ENCODE data around the gene KRTCAP3. TPM values are rescaled to one million over a fixed set of nuclear protein-coding genes. Genes with fewer than 3 reads are reported as not detected.

Gene KRTCAP3
- total and polyA plus RNA-seq, 3 experiments from 2014 or later, result 0.71 to 5.4 (median 4.0) TPM

DNA sequence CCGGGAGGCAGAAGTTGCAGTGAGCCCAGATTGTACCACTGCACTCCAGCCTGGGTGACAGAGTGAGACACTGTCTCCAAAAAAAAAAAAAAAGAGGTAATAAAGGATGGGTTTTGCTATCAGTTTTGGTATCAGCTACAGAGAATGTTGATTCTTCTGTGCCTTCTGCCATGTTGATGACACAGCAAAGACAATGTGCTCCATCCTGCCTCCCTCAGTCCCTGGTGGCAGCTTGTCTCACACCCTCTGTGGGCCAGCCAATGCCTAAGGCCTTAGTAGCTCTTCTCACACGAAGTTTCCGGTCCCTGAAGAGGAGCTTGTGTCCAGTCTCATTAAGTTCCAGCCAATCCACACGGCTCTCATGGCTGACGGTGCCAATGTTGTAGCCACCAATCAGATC, 29.8 kb downstream of the KRTCAP3 start:
- no peaks in the 10 kb centered on the region for H3K9me3 ChIP-seq (ENCODE audit: low read length)
- no peaks in the 10 kb centered on the region for H3K4me1 Mint-ChIP-seq
- peak overlapping the region in 1 of 8 donors; percentile 31 for H3K27ac Mint-ChIP-seq
- H3K27me3 Mint-ChIP-seq, result no peaks in the 10 kb centered on the region
- H3K36me3 Mint-ChIP-seq, result peaks cover 4 to 42% (median 19%) of the 10 kb centered on the region in 3 donors
- DNase-seq, result no peak
- H3K27ac ChIP-seq (ENCODE audit: low read depth, low read length), result no peak overlapping the region
- H3K9me3 Mint-ChIP-seq, result no peaks in the 10 kb centered on the region
- H3K27me3 ChIP-seq (ENCODE audit: insufficient read depth, low read length, poor library complexity, severe bottlenecking), result no peaks in the 10 kb centered on the region
- no peak overlapping the region for H3K4me3 Mint-ChIP-seq
- H3K36me3 ChIP-seq (ENCODE audit: insufficient read depth, low read length), result peaks cover 8% of the 10 kb centered on the region
- no peaks in the 10 kb centered on the region for H3K4me1 ChIP-seq (ENCODE audit: insufficient read depth, low read length)
- CTCF ChIA-PET, result no interaction called here
- no peak overlapping the region for H3K4me3 ChIP-seq (ENCODE audit: low read length)
- POLR2A ChIA-PET, result interaction anchor here (0.7 kb wide), 1 partner anchor 12 kb away, joined by 4 read pairs; no protein-coding TSS in a partner anchor

DNA sequence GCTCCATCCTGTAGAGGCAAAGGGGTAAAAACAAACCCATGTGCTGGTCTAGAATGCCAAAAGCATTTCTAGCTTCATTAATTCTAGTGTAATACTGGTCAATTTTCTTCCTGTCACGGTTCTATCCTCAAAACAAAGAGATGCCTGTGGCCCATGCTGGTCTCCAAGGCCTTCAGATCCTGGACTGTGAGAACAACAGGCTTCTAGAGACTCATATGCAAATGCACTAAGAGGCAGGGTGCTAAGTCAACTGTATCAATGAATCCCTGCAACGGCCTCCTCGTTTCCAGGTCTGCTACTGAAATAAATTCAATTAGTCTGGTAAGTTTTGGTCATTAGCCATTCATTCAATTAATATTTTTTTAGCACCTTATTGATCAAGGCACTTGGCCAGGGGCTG, 43.3 kb downstream of the KRTCAP3 start:
- Mint-ChIP-seq H3K4me1 (peaks cover 13 to 18% (median 15%) of the 10 kb centered on the region in 3 donors), H3K36me3 (peaks cover 0 to 35% (median 10%) of the 10 kb centered on the region in 3 donors), H3K4me3 (no peak overlapping the region), H3K9me3 (no peaks in the 10 kb centered on the region), H3K27me3 (no peaks in the 10 kb centered on the region), H3K27ac (peak overlapping the region in 4 of 8 donors; percentile 44 to 89 (median 82))
- DNase-seq, result no peak
- Histone ChIP-seq H3K27me3 (ENCODE audit: insufficient read depth, low read length, poor library complexity, severe bottlenecking) (no peaks in the 10 kb centered on the region), H3K9me3 (ENCODE audit: low read length) (no peaks in the 10 kb centered on the region), H3K4me1 (ENCODE audit: insufficient read depth, low read length) (peaks cover 9% of the 10 kb centered on the region), H3K36me3 (ENCODE audit: insufficient read depth, low read length) (no peaks in the 10 kb centered on the region), H3K27ac (ENCODE audit: low read depth, low read length) (no peak overlapping the region), H3K4me3 (ENCODE audit: low read length) (no peak overlapping the region)
- ChIA-PET POLR2A (no interaction called here), CTCF (no interaction called here)

DNA sequence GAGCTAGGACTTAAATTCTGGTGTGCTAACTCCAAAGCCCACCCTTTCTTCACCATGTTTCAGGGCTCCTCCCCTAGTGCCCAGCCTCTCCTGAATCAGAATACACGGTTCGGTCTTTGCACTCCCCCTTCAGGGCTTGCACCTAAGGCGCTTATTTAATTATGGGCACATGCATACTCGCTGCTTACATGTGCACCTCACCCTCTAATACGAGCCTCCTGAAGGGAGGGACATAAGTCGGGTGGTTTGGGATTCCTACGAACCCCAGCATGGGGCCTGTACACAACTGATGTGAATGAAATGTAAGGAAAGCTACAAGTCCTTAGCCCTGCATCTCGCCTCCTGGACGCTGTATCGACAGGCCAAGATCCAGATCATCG, 46.9 kb downstream of the KRTCAP3 start:
- Mint-ChIP-seq H3K27me3 (peaks cover 9 to 13% of the 10 kb centered on the region in 2 donors), H3K4me3 (peak overlapping the region; percentile 72 to 92 (median 88)), H3K4me1 (peaks cover 13 to 28% (median 15%) of the 10 kb centered on the region in 3 donors), H3K9me3 (no peaks in the 10 kb centered on the region), H3K36me3 (peaks cover 0 to 10% (median 3%) of the 10 kb centered on the region in 3 donors), H3K27ac (peak overlapping the region; percentile 92 to 100 (median 99))
- Histone ChIP-seq H3K36me3 (ENCODE audit: insufficient read depth, low read length) (no peaks in the 10 kb centered on the region), H3K27me3 (ENCODE audit: insufficient read depth, low read length, poor library complexity, severe bottlenecking) (peaks cover 4% of the 10 kb centered on the region), H3K4me1 (ENCODE audit: insufficient read depth, low read length) (peaks cover 9% of the 10 kb centered on the region), H3K27ac (ENCODE audit: low read depth, low read length) (peak overlapping the region; percentile 92), H3K4me3 (ENCODE audit: low read length) (peak overlapping the region; percentile 79), H3K9me3 (ENCODE audit: low read length) (no peaks in the 10 kb centered on the region)
- CTCF ChIA-PET, result no interaction called here
- POLR2A ChIA-PET, result no interaction called here
- DNase-seq, result no peak

DNA sequence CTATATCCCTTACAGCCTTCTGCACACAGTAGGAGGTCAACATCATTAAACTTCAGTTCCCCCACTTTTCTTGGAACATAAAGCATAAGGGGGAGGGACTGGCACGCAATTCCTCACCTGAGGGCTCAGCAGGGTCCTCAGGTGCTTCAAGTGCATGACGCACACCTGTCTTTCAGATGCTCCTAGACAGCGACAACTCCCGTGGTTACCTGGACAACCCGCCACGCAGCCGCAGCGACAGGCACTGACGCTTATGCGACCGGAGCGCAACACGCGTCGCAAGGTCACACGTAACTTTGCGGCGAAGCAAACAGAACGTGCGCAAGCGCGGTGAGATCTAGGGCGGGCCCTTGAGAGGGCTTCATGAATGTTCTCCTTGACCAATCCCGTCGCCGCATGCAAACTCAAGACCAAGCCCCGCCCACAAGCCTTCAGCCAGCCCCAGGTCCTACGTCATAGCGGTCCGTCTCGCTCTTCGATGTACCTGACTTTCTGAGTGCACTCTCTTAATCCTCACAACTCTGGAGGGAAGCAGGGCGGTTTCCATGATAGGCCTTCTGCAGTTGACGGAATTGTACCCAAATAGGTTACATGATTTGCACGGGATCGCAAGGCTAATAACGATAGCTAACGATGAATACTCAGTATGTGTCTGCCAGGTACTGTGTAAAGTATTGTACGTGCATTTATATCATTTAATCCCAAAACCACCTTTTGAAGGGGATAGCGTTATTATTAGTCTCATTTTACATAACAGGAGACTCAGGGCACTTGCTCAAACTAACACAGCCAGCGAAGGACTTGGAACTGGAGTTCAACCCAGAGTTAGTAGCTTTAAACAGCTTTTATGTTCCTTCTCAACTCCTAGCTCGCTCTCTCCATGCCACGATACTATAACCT, 47.6 kb downstream of the KRTCAP3 start, which contains the start of gene IFT172:
TSS of gene IFT172 (minus strand) at position 246 of the 900 bp plus-strand sequence. CDS start at position 156, 90 bp downstream.
- ChIA-PET POLR2A (interaction anchor here (1.2 kb wide), 1 partner anchor 62 kb away, joined by 3 read pairs; the partner anchor contains the start of gene NRBP1), CTCF (no interaction called here)

DNA sequence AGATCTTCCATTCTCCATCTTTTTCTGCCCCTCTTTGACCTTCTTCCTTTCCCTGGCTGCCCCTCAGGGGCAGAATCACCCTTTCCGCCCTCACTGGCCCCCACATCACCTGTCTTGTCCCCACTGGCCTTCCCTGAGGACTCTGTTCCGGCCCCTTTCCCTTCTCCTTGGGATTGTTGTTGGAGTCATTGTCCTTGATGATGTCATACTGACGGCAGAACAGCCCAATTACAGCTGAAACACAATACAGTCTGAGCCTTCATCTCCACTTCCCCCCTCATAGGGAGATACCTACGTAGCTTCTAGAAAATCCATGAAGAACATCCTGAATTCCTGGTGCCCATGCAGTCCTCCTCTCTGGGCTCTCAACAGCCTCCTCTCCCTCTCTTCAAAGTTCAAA, 50.4 kb downstream of the KRTCAP3 start:
- Histone ChIP-seq H3K4me3 (ENCODE audit: low read length) (no peak overlapping the region), H3K27ac (ENCODE audit: low read depth, low read length) (no peak overlapping the region), H3K9me3 (ENCODE audit: low read length) (no peaks in the 10 kb centered on the region), H3K27me3 (ENCODE audit: insufficient read depth, low read length, poor library complexity, severe bottlenecking) (peaks cover 33% of the 10 kb centered on the region), H3K4me1 (ENCODE audit: insufficient read depth, low read length) (peaks cover 18% of the 10 kb centered on the region), H3K36me3 (ENCODE audit: insufficient read depth, low read length) (no peaks in the 10 kb centered on the region)
- POLR2A ChIA-PET, result interaction anchor here (0.6 kb wide), 1 partner anchor 102 kb away, joined by 7 read pairs; no protein-coding TSS in a partner anchor
- no peak for DNase-seq
- CTCF ChIA-PET, result no interaction called here
- peak overlapping the region in 3 of 7 donors; percentile 2 to 79 (median 5) for H3K4me3 Mint-ChIP-seq
- H3K27me3 Mint-ChIP-seq, result peaks cover 38 to 40% of the 10 kb centered on the region in 2 donors
- peaks cover 17 to 41% (median 23%) of the 10 kb centered on the region in 3 donors for H3K4me1 Mint-ChIP-seq
- peak overlapping the region in 5 of 8 donors; percentile 63 to 100 (median 76) for H3K27ac Mint-ChIP-seq
- no peaks in the 10 kb centered on the region for H3K9me3 Mint-ChIP-seq
- H3K36me3 Mint-ChIP-seq, result peaks cover 0 to 2% (median 0%) of the 10 kb centered on the region in 3 donors

More for the DNA sequence above, 47.6 kb downstream of the KRTCAP3 start, which contains the start of gene IFT172:
- Mint-ChIP-seq H3K9me3 (no peaks in the 10 kb centered on the region), H3K4me3 (peak within 1 kb of the TSS; percentile 72 to 92 (median 88)), H3K27ac (peak within 1 kb of the TSS; percentile 92 to 100 (median 99)), H3K4me1 (peaks cover 13 to 32% (median 15%) of the 10 kb centered on the region in 3 donors), H3K27me3 (peaks cover 14 to 17% of the 10 kb centered on the region in 2 donors), H3K36me3 (peaks cover 0 to 8% (median 3%) of the 10 kb centered on the region in 3 donors)
- Histone ChIP-seq H3K4me3 (ENCODE audit: low read length) (peak within 1 kb of the TSS; percentile 79), H3K36me3 (ENCODE audit: insufficient read depth, low read length) (no peaks in the 10 kb centered on the region), H3K27ac (ENCODE audit: low read depth, low read length) (peak within 1 kb of the TSS; percentile 92), H3K27me3 (ENCODE audit: insufficient read depth, low read length, poor library complexity, severe bottlenecking) (peaks cover 9% of the 10 kb centered on the region), H3K9me3 (ENCODE audit: low read length) (no peaks in the 10 kb centered on the region), H3K4me1 (ENCODE audit: insufficient read depth, low read length) (peaks cover 14% of the 10 kb centered on the region)
- peak; percentile 99 to 100 (median 99) for DNase-seq

DNA sequence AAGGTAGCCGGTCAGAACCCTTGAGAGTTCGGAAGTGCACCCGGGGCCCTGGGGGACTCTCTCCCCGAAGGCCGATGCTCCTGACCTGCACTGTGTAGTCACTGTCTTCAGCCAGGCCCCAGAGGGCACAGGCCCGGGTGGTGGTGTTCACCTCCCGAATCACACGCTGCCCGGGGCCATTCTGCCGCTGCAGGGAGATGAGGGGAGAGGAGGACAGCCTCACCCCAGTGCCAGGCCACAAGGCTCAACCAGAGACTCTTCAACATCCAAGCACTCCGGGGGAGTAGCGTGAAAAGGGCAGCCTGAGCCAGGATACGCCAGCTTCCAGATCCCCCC, 51.7 kb downstream of the KRTCAP3 start:
- Mint-ChIP-seq H3K36me3 (peaks cover 0 to 2% (median 0%) of the 10 kb centered on the region in 3 donors), H3K4me1 (peaks cover 17 to 37% (median 22%) of the 10 kb centered on the region in 3 donors), H3K27me3 (peaks cover 51 to 52% of the 10 kb centered on the region in 2 donors), H3K9me3 (no peaks in the 10 kb centered on the region), H3K27ac (peak overlapping the region in 5 of 8 donors; percentile 6 to 64 (median 43)), H3K4me3 (peak overlapping the region in 6 of 7 donors; percentile 22 to 80 (median 54))
- no peaks in the 10 kb centered on the region for H3K36me3 ChIP-seq (ENCODE audit: insufficient read depth, low read length)
- H3K4me3 ChIP-seq (ENCODE audit: low read length), result no peak overlapping the region
- POLR2A ChIA-PET, result no interaction called here
- H3K27me3 ChIP-seq (ENCODE audit: insufficient read depth, low read length, poor library complexity, severe bottlenecking), result peaks cover 33% of the 10 kb centered on the region
- H3K9me3 ChIP-seq (ENCODE audit: low read length), result no peaks in the 10 kb centered on the region
- CTCF ChIA-PET, result no interaction called here
- no peak overlapping the region for H3K27ac ChIP-seq (ENCODE audit: low read depth, low read length)
- no peak for DNase-seq
- H3K4me1 ChIP-seq (ENCODE audit: insufficient read depth, low read length), result peaks cover 15% of the 10 kb centered on the region

All from CD8-positive, alpha-beta memory T cell (primary cell).